ENCODE measurements around the gene EPHB4. TPM values are rescaled to one million over a fixed set of nuclear protein-coding genes. Genes with fewer than 3 reads are reported as not detected.

Gene EPHB4
- total RNA-seq, 2 donors from 2014 or later = 33.6 to 46.4 TPM

GRCh38 chr7:100779359-100779758 is 48.0 kb downstream of the EPHB4 start:
- no peak for ATAC-seq
- intact Hi-C loops (cut with DNase I) = no loop called here

GRCh38 chr7:100778061-100778621 is 49.2 kb downstream of the EPHB4 start:
- ATAC-seq = no peak
- Histone ChIP-seq H3K9me3 (no peaks in the 10 kb centered on the region), H3K4me3 (no peak overlapping the region), H3K27me3 (no peaks in the 10 kb centered on the region), H3K36me3 (replicated peaks in 1 of 2; ENCODE audit: insufficient read depth in 1 of 2, low read depth in 2 of 2) (no peaks in the 10 kb centered on the region), H3K27ac (no peak overlapping the region), H3K4me1 (no peaks in the 10 kb centered on the region)
- no peak for DNase-seq
- intact Hi-C loops (cut with DNase I) = no loop called here
- TF ChIP-seq CTCF (IDR thresholded peaks at IDR 0.05) (no peak), POLR2A (IDR thresholded peaks at IDR 0.05) (no peak)
- WGBS, 2 donors = 70 to 71% methylated on average over 6 of the region's 6 CpGs

More at GRCh38 chr7:100779359-100779758, 48.0 kb downstream of the EPHB4 start:
- no peak for DNase-seq
- TF ChIP-seq CTCF (IDR thresholded peaks at IDR 0.05) (no peak), POLR2A (IDR thresholded peaks at IDR 0.05) (no peak)
- H3K4me1 ChIP-seq = no peaks in the 10 kb centered on the region
- H3K27me3 ChIP-seq = no peaks in the 10 kb centered on the region
- no peak overlapping the region for H3K4me3 ChIP-seq
- H3K9me3 ChIP-seq = no peaks in the 10 kb centered on the region
- H3K36me3 ChIP-seq (replicated peaks in 1 of 2; ENCODE audit: insufficient read depth in 1 of 2, low read depth in 2 of 2) = no peaks in the 10 kb centered on the region
- 53 to 57% methylated on average over 14 to 15 of the region's 17 CpGs for WGBS, 2 donors
- H3K27ac ChIP-seq = no peak overlapping the region

- H3K9me3 ChIP-seq = no peaks in the 10 kb centered on the region
- H3K36me3 ChIP-seq (replicated peaks in 1 of 2; ENCODE audit: insufficient read depth in 1 of 2, low read depth in 2 of 2) = no peaks in the 10 kb centered on the region
- no peak overlapping the region for H3K4me3 ChIP-seq
- no peak for ATAC-seq
- WGBS, 2 donors = 70 to 86% methylated on average over 5 to 9 of the region's 9 CpGs
- DNase-seq = no peak
- intact Hi-C loops (cut with DNase I) = no loop called here
- H3K4me1 ChIP-seq = no peaks in the 10 kb centered on the region
- no peak overlapping the region for H3K27ac ChIP-seq
- no peaks in the 10 kb centered on the region for H3K27me3 ChIP-seq
- no peak for TF ChIP-seq CTCF (IDR thresholded peaks at IDR 0.05)
- TF ChIP-seq POLR2A (IDR thresholded peaks at IDR 0.05) = no peak
Observed at GRCh38 chr7:100773491-100773890, 53.8 kb downstream of the EPHB4 start.

GRCh38 chr7:100768784-100769183 is 58.5 kb downstream of the EPHB4 start:
- Histone ChIP-seq H3K27ac (no peak overlapping the region), H3K4me1 (no peaks in the 10 kb centered on the region), H3K4me3 (no peak overlapping the region), H3K27me3 (no peaks in the 10 kb centered on the region), H3K36me3 (replicated peaks in 1 of 2; ENCODE audit: insufficient read depth in 1 of 2, low read depth in 2 of 2) (no peaks in the 10 kb centered on the region), H3K9me3 (no peaks in the 10 kb centered on the region)
- no peak for TF ChIP-seq CTCF (IDR thresholded peaks at IDR 0.05)
- no peak for TF ChIP-seq POLR2A (IDR thresholded peaks at IDR 0.05)
- intact Hi-C loops (cut with DNase I) = no loop called here
- DNase-seq (no peak), ATAC-seq (no peak)
- WGBS, 2 donors = 76 to 89% methylated on average over 7 of the region's 7 CpGs

- H3K27me3 ChIP-seq = no peaks in the 10 kb centered on the region
- intact Hi-C loops (cut with DNase I) = no loop called here
- H3K27ac ChIP-seq = no peak overlapping the region
- WGBS, 2 donors = 83 to 88% methylated on average over 16 of the region's 16 CpGs
- ATAC-seq = no peak
- no peaks in the 10 kb centered on the region for H3K4me1 ChIP-seq
- H3K9me3 ChIP-seq = no peaks in the 10 kb centered on the region
- no peak overlapping the region for H3K4me3 ChIP-seq
- TF ChIP-seq POLR2A (IDR thresholded peaks at IDR 0.05) (no peak), CTCF (IDR thresholded peaks at IDR 0.05) (no peak)
- no peaks in the 10 kb centered on the region for H3K36me3 ChIP-seq (replicated peaks in 1 of 2; ENCODE audit: insufficient read depth in 1 of 2, low read depth in 2 of 2)
- no peak for DNase-seq
Observed at GRCh38 chr7:100765250-100765649, 62.1 kb downstream of the EPHB4 start.
